ENCODE data around the gene KASH5. TPM values are rescaled to one million over a fixed set of nuclear protein-coding genes. Genes with fewer than 3 reads are reported as not detected.

KASH5 gene
- total RNA-seq, 1 donor from 2014 or later: not detected

DNA sequence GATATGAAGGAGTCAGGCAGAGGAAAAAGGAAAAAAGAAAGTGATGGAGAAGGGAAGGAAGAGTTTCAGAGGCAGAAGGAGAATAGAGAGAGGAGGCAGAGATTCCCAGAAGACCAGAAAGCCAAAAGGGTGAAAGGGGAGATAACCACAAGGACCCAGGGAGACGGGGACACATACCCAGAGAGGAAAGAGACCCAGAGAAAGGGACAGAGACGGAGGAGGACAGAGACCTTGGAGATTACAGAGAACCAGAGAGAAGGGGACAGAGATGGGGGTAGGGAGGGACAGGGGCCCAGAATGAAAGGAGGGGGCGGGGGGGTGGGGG, 33.8 kb downstream of the KASH5 start:
- H3K4me3 Mint-ChIP-seq (ENCODE audit: unreplicated experiment): no peak overlapping the region
- H3K9me3 Mint-ChIP-seq (ENCODE audit: low read depth): no peaks in the 10 kb centered on the region
- peaks cover 84% of the 10 kb centered on the region for H3K27me3 Mint-ChIP-seq (ENCODE audit: low read depth)
- peaks cover 20% of the 10 kb centered on the region for H3K4me1 Mint-ChIP-seq (ENCODE audit: low read depth)
- no peak overlapping the region for H3K27ac Mint-ChIP-seq (ENCODE audit: unreplicated experiment)
- TF ChIP-seq, protein P1, sequence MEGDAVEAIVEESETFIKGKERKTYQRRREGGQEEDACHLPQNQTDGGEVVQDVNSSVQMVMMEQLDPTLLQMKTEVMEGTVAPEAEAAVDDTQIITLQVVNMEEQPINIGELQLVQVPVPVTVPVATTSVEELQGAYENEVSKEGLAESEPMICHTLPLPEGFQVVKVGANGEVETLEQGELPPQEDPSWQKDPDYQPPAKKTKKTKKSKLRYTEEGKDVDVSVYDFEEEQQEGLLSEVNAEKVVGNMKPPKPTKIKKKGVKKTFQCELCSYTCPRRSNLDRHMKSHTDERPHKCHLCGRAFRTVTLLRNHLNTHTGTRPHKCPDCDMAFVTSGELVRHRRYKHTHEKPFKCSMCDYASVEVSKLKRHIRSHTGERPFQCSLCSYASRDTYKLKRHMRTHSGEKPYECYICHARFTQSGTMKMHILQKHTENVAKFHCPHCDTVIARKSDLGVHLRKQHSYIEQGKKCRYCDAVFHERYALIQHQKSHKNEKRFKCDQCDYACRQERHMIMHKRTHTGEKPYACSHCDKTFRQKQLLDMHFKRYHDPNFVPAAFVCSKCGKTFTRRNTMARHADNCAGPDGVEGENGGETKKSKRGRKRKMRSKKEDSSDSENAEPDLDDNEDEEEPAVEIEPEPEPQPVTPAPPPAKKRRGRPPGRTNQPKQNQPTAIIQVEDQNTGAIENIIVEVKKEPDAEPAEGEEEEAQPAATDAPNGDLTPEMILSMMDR (IDR thresholded peaks at IDR 0.05): no peak
- H3K36me3 Mint-ChIP-seq (ENCODE audit: low read depth): peaks cover 8% of the 10 kb centered on the region
- no peak for DNase-seq (ENCODE audit: low spot score)

DNA sequence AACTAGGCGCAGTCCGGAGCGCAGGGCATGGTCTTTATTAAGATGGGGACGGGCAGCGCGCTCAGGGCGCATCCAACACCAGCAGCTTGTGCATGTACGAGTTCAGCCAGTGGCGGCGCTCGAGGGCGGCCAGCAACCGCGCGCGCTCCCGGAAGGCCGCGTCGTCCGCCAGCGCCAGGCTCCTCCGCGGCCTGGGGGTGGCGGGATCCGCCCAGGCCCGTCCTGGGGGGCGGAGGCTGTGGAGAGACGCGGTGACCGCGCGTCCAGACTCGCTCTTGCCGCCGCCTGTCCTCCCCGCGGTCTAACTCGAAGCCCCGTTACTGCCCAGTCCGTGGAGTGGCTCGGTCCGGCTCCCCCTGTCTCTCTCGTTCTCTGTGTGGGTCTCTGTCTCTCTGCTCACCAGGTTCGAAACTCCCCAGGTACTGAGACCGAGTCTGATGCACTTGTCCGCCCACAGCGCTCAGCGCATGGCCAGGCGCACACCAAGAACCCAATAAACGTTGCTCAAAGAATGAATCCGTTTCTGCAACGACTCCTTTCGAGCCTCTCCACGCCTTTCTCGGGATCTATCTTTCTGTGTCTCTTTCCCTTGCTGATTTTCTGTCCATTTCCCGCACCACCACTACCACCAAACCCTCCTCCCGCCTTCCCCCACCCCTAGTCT, 34.5 kb downstream of the KASH5 start:
- H3K4me3 Mint-ChIP-seq (ENCODE audit: unreplicated experiment): peak overlapping the region; percentile 51
- H3K9me3 Mint-ChIP-seq (ENCODE audit: low read depth): no peaks in the 10 kb centered on the region
- peaks cover 87% of the 10 kb centered on the region for H3K27me3 Mint-ChIP-seq (ENCODE audit: low read depth)

DNA sequence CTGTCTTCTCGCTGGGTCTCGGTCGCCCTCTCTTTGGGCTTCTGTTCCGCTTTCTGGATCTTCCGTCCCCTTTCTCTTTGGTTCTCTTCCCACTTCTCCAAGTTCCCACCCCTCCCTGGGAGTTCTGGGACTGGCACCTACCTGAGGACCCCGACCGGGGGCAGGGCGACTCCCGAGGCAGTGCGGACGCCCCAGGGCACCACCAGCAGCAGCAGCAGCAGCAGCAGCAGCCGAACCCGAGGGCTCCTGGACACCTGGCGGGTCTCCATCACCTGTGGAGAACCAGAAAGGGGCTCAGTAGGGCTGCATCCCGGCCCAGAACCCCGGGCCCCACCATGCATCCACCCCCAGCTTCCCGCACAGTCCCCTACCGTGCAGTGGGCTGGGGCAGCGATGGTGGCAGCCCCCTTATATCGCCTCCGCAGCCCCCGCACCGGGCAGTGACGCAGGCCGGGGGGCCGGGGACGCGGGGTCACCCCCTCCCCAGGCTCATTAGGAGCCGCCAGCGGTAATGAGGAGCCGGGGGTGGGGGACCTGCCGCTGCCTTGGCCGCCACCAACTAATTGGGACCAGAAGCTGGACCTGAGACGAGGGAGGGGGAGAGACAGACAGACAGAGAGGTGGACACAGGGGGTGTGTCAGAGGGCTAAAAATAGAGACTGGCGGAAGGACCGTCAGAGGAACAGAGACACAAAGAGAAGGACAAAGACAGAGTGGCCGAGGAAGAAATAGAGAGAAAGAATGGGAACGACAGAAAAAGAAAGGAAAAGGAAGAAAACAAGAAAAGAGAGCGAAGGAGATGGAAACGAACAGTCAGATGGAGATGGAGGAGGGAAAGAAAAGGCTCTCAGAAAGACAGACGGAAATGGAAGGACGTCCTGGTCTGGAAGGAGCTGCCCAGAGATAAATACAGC, 35.3 kb downstream of the KASH5 start, which contains the start of gene PTH2:
Gene PTH2, minus strand, starts transcription at position 371 of the 914 bp plus-strand sequence. Its CDS starts 102 bp downstream, at position 269.
- Mint-ChIP-seq H3K9me3 (ENCODE audit: low read depth) (no peaks in the 10 kb centered on the region), H3K36me3 (ENCODE audit: low read depth) (peaks cover 8% of the 10 kb centered on the region), H3K4me1 (ENCODE audit: low read depth) (peaks cover 26% of the 10 kb centered on the region), H3K27me3 (ENCODE audit: low read depth) (peaks cover 86% of the 10 kb centered on the region), H3K4me3 (ENCODE audit: unreplicated experiment) (peak within 1 kb of the TSS; percentile 51), H3K27ac (ENCODE audit: unreplicated experiment) (no peak within 1 kb of the TSS)
- TF ChIP-seq, protein P1 (IDR thresholded peaks at IDR 0.05): no peak
- no peak for DNase-seq (ENCODE audit: low spot score)

More for the DNA sequence above, 34.5 kb downstream of the KASH5 start:
- H3K4me1 Mint-ChIP-seq (ENCODE audit: low read depth): peaks cover 20% of the 10 kb centered on the region
- DNase-seq (ENCODE audit: low spot score): no peak
- TF ChIP-seq, protein P1 (IDR thresholded peaks at IDR 0.05): peak; percentile 73
- peaks cover 8% of the 10 kb centered on the region for H3K36me3 Mint-ChIP-seq (ENCODE audit: low read depth)
- H3K27ac Mint-ChIP-seq (ENCODE audit: unreplicated experiment): no peak overlapping the region

DNA sequence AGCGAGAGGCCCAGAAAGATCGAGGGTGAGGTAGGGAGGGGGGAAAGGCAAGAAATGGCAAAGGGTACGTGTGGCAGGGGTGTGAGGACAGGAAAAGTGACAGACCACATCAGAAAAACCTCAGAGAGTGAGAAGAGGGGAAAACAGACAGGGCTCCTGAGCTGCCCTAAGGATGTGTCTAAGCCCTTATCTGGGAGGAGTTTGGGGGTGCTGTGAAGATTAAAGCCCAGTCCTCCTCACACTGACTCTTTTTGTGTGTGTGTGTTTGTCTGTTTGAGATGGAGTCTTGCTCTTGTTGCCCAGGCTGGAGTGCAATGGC, 35.9 kb downstream of the KASH5 start:
- no peak overlapping the region for H3K4me3 Mint-ChIP-seq (ENCODE audit: unreplicated experiment)
- TF ChIP-seq, protein P1 (IDR thresholded peaks at IDR 0.05): no peak
- H3K27ac Mint-ChIP-seq (ENCODE audit: unreplicated experiment): no peak overlapping the region
- H3K36me3 Mint-ChIP-seq (ENCODE audit: low read depth): peaks cover 8% of the 10 kb centered on the region
- H3K4me1 Mint-ChIP-seq (ENCODE audit: low read depth): peaks cover 31% of the 10 kb centered on the region
- no peak for DNase-seq (ENCODE audit: low spot score)
- H3K27me3 Mint-ChIP-seq (ENCODE audit: low read depth): peaks cover 86% of the 10 kb centered on the region
- H3K9me3 Mint-ChIP-seq (ENCODE audit: low read depth): no peaks in the 10 kb centered on the region

DNA sequence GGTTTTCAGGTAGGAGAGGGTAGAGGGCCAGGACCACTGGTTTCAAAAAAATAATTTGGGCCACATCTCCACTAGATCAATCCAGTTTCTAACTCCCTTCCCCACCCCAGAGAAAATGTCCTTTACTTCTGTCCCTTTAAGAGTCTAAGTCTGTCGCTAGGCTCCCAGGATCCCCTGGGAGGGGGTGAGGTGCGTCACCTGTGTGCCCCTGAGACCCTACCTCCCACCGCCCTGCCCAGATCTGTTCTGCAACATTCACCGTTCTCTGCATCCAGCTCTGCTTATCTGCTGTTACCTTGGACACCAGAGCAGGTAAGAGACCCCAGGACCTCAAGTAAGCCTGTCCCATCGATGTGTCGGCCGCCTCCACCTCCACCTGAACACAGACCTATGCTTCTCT, 37.1 kb downstream of the KASH5 start, which contains the start of gene GFY:
Gene GFY, plus strand, starts transcription at position 211 of the 400 bp plus-strand sequence. CDS start 1,043 bp downstream, outside the sequence.
- Mint-ChIP-seq H3K9me3 (ENCODE audit: low read depth) (no peaks in the 10 kb centered on the region), H3K27ac (ENCODE audit: unreplicated experiment) (no peak within 1 kb of the TSS), H3K27me3 (ENCODE audit: low read depth) (peaks cover 85% of the 10 kb centered on the region), H3K4me1 (ENCODE audit: low read depth) (peaks cover 31% of the 10 kb centered on the region), H3K36me3 (ENCODE audit: low read depth) (peaks cover 8% of the 10 kb centered on the region), H3K4me3 (ENCODE audit: unreplicated experiment) (no peak within 1 kb of the TSS)
- TF ChIP-seq, protein P1 (IDR thresholded peaks at IDR 0.05): no peak
- no peak for DNase-seq (ENCODE audit: low spot score)

Measured in chondrocyte (in vitro differentiated cells).